K562 (cell line): ENCODE results near the gene IGF2R. TPM values are rescaled to one million over a fixed set of nuclear protein-coding genes. Genes with fewer than 3 reads are reported as not detected.

Experiments used
- ATAC-seq: fragments of 200-7000 bp; cut with Tn5 transposase; 3 replicates; pipeline ENCODE4 v1.9.1; 2020; ENCODE audit warnings: moderate library complexity
- BruUV-seq: library from RNA; stranded (reverse); fragments of 400-500 nt; replicated peaks from 2 replicates; lab custom pipeline; 2021; lab: Mats Ljungman, UMichigan
- CTCF ChIA-PET: fragments of 300-600 bp; formaldehyde crosslinking; extraction: SDS; loops from one replicate; lab custom pipeline; 2021; ENCODE audit warnings: low intra/inter-chr PET ratio; lab: Yijun Ruan, JAX
- POLR2A ChIA-PET: fragments of 300-600, 350-650 bp; sonication (Branson Sonifier 250); formaldehyde crosslinking; extraction: SDS; loops from one replicate; lab custom pipeline; 2021; ENCODE audit warnings: antibody characterized with exemption, inconsistent platforms; lab: Yijun Ruan, JAX
- DNase-seq, 4 experiments: peaks; one replicate each; pipeline versions ENCODE4 v3.0.0 to v3.0.0-alpha.2; 2011 to 2018; ENCODE audit warnings: low spot score in 3 of 4, mixed read lengths in 3 of 4; ENCODE audit errors: extremely low read depth in 1 of 4
- FAIRE-seq: peaks from 2 replicates; lab custom pipeline; 2011; peaks lifted over from hg19 to GRCh38; lab: Jason Lieb, UNC
- H2AFZ ChIP-seq: 2 replicates; pipeline ENCODE4 v1.6.0; 2011; ENCODE audit warnings: low read depth, low read length, control low read depth, inconsistent platforms
- H3K27ac ChIP-seq: fragments of 200-600 bp; 3 replicates; pipeline ENCODE4 v1.8.0; 2011; ENCODE audit warnings: low read depth, mild to moderate bottlenecking, control low read depth, inconsistent platforms, low read length, moderate library complexity, mixed read lengths; ENCODE audit errors: extremely low read depth
- H3K27me3 ChIP-seq, 2 experiments: fragments of 300-600 bp in 1 of 2; 2 replicates in 1 of 2; 3 replicates in 1 of 2; pipeline versions ENCODE4 v1.6.0 to v1.8.0; 2011; ENCODE audit warnings: inconsistent platforms in 2 of 2, low read length in 2 of 2, mild to moderate bottlenecking in 1 of 2, mixed read lengths in 1 of 2, moderate library complexity in 1 of 2; ENCODE audit not compliant: control insufficient read depth in 2 of 2, insufficient read depth in 2 of 2
- H3K36me3 ChIP-seq: fragments of 300-600 bp; 3 replicates; pipeline ENCODE4 v1.8.0; 2011; ENCODE audit warnings: mild to moderate bottlenecking, low read length, inconsistent platforms; ENCODE audit not compliant: control insufficient read depth, insufficient read depth
- H3K4me1 ChIP-seq, 2 experiments: fragments of 200-600 bp in 1 of 2; replicated peaks in 1 of 2; 2 replicates in 1 of 2; 3 replicates in 1 of 2; pipeline versions ENCODE4 v1.5.1 to v1.8.0; 2011; ENCODE audit warnings: inconsistent platforms in 2 of 2, low read length in 2 of 2, mild to moderate bottlenecking in 1 of 2, mixed read lengths in 1 of 2, moderate library complexity in 1 of 2; ENCODE audit not compliant: control insufficient read depth in 2 of 2, insufficient read depth in 2 of 2
- H3K4me2 ChIP-seq: 2 replicates; pipeline ENCODE4 v1.6.1; 2011; ENCODE audit warnings: low read length, control low read depth, inconsistent platforms, mixed read lengths; ENCODE audit not compliant: insufficient read depth
- H3K4me3 ChIP-seq: fragments of 200-600 bp; sonication (generic), shearing (Covaris generic); 2 replicates; pipeline ENCODE4 v1.5.1; 2016; ENCODE audit warnings: control low read depth, inconsistent platforms
- H3K79me2 ChIP-seq: fragments of 200-600 bp; 3 replicates; pipeline ENCODE4 v1.8.0; 2011; ENCODE audit warnings: low read length, inconsistent platforms; ENCODE audit not compliant: control insufficient read depth, insufficient read depth
- H3K9ac ChIP-seq, 2 experiments: 2 replicates each; pipeline versions ENCODE4 v1.6.0 to v1.6.1; 2011; ENCODE audit warnings: low read depth in 2 of 2, low read length in 2 of 2, control low read depth in 1 of 2, inconsistent platforms in 1 of 2, mild to moderate bottlenecking in 1 of 2, mixed read lengths in 1 of 2; ENCODE audit not compliant: insufficient read depth in 1 of 2
- H3K9me1 ChIP-seq: one replicate; pipeline ENCODE4 v1.6.0; 2011; ENCODE audit warnings: inconsistent platforms, mild to moderate bottlenecking, low read length, moderate library complexity; ENCODE audit not compliant: control insufficient read depth, insufficient read depth
- H3K9me3 ChIP-seq: replicated peaks from 2 replicates; pipeline ENCODE4 v1.5.1; 2011; ENCODE audit warnings: low read depth, low read length, inconsistent platforms; ENCODE audit not compliant: control insufficient read depth, insufficient read depth
- H4K20me1 ChIP-seq: replicated peaks from 2 replicates; pipeline ENCODE4 v1.6.1; 2011; ENCODE audit warnings: low read length, inconsistent platforms, mixed read lengths; ENCODE audit not compliant: control insufficient read depth, insufficient read depth
- ATF1 ChIP-seq, 2 experiments: fragments of 450-650 bp in 1 of 2; IDR thresholded peaks; 2 replicates each; pipeline ENCODE4 v1.6.1; 2016; ENCODE audit warnings: missing compliant biosample characterization in 1 of 2, missing genetic modification characterization in 1 of 2
- EHMT2 ChIP-seq: fragments of 450-650 bp; IDR thresholded peaks from 2 replicates; pipeline ENCODE4 v1.6.1; 2018; ENCODE audit warnings: antibody characterized with exemption
- JUND ChIP-seq, 2 experiments: IDR thresholded peaks; 2 replicates in 1 of 2; 3 replicates in 1 of 2; pipeline ENCODE4 v1.6.1; 2011; ENCODE audit warnings: borderline replicate concordance in 2 of 2, low read depth in 2 of 2, low read length in 2 of 2, improper control_type of control experiment in 1 of 2, missing biosample characterization in 1 of 2, missing genetic modification characterization in 1 of 2, missing genetic modification reagents in 1 of 2
- LARP7 ChIP-seq: fragments of 450-650 bp; IDR thresholded peaks from 2 replicates; pipeline ENCODE4 v1.6.1; 2016
- RBM25 ChIP-seq: fragments of 200-400 bp; formaldehyde crosslinking; IDR thresholded peaks from 2 replicates; pipeline ENCODE4 v1.6.1; 2018; ENCODE audit warnings: low read length, low read depth, moderate library complexity; ENCODE audit not compliant: severe bottlenecking
- SLC30A9 ChIP-seq: fragments of 250-450 bp; sonication (Bioruptor Pico); IDR thresholded peaks from 2 replicates; pipeline ENCODE4 v1.8.0; 2022; ENCODE audit warnings: mild to moderate bottlenecking, moderate library complexity
- SP2 ChIP-seq: IDR thresholded peaks from 2 replicates; pipeline ENCODE4 v1.6.1; 2011; ENCODE audit warnings: mild to moderate bottlenecking, low read depth, low read length, moderate library complexity; ENCODE audit not compliant: poor library complexity, severe bottlenecking; ENCODE audit errors: extremely low read depth
- SRSF9 ChIP-seq: fragments of 200-400 bp; formaldehyde crosslinking; IDR thresholded peaks from 2 replicates; pipeline ENCODE4 v1.6.1; 2017; ENCODE audit warnings: low read depth, low read length, borderline replicate concordance
- SUPT5H ChIP-seq: fragments of 450-650 bp; IDR thresholded peaks from 2 replicates; pipeline ENCODE4 v1.6.1; 2016
- TOE1 ChIP-seq, 2 experiments: fragments of 450-650 bp in 1 of 2; sonication (generic) in 1 of 2; formaldehyde crosslinking in 1 of 2; IDR thresholded peaks; 2 replicates each; pipeline versions ENCODE4 v1.7.1 to v1.8.0; 2016 to 2022; ENCODE audit warnings: borderline replicate concordance in 2 of 2, mild to moderate bottlenecking in 2 of 2, antibody characterized with exemption in 1 of 2, inconsistent platforms in 1 of 2, low read depth in 1 of 2, missing genetic modification reagents in 1 of 2, moderate library complexity in 1 of 2
- ZC3H8 ChIP-seq: fragments of 450-650 bp; IDR thresholded peaks from 2 replicates; pipeline ENCODE4 v1.6.1; 2017
- WGBS: fragments of 100-300 bp; shearing (Covaris generic); methylation state at CpG from one replicate; pipeline ENCODE4 v1.1.6; 2016; ENCODE audit warnings: low coverage, mixed read lengths; ENCODE audit not compliant: insufficient coverage; ENCODE audit errors: missing lambda C conversion rate; 5-methylcytosine and 5-hydroxymethylcytosine counted together
- in situ Hi-C: fragments of 300-500 bp; cut with MboI; formaldehyde crosslinking; loops from 4 replicates; pipeline ENCODE4 v1.15.0; 2018; ENCODE audit warnings: inconsistent platforms, mixed read lengths
- intact Hi-C: fragments of 100-400 bp; cut with micrococcal nuclease; formaldehyde crosslinking; loops from 2 replicates; pipeline ENCODE4 v1.14.2; 2022
- polyA plus RNA-seq, 8 experiments: library from polyadenylated mRNA; depleted of rRNA in 4 of 8; stranded (reverse) in 5 of 8; unstranded in 3 of 8; fragments of >200 nt; fragmentation: Nextera tagmentation in 2 of 8; fragmentation: Illumina TruSeq in 1 of 8; extraction: Ambion mirVana in 2 of 8; extraction: Trizol in 1 of 8; gene quantifications; 2 replicates each; pipeline versions ENCODE4 v1.2.1 to v1.2.3, GENCODE V29; 2011 to 2014; ENCODE audit warnings: inconsistent platforms in 1 of 8, missing spikeins in 1 of 8
- total RNA-seq, 7 experiments: library from RNA; depleted of rRNA in 6 of 7; stranded (reverse); fragments of >200 nt in 6 of 7; fragmentation: Illumina TruSeq in 2 of 7; extraction: Trizol in 2 of 7; gene quantifications; 2 replicates each; pipeline versions ENCODE4 v1.2.1 to v1.2.3, GENCODE V29; 2011 to 2021; ENCODE audit warnings: low replicate concordance in 1 of 7
- TF ChIP-seq, protein P1 (sequence below): fragments of 450-650 bp; formaldehyde crosslinking; IDR thresholded peaks from 2 replicates; pipeline ENCODE4 v1.4.0; 2022; ENCODE audit warnings: mild to moderate bottlenecking, moderate library complexity
- TF ChIP-seq, protein P2 (sequence below): sonication (generic); formaldehyde crosslinking; IDR thresholded peaks from 2 replicates; pipeline ENCODE4 v1.9.0; 2022; ENCODE audit warnings: mild to moderate bottlenecking, missing genetic modification reagents
- TF ChIP-seq, protein P3 (sequence below): fragments of 250-450 bp; sonication (Bioruptor Pico); IDR thresholded peaks from 2 replicates; pipeline ENCODE4 v1.8.0; 2022; ENCODE audit warnings: inconsistent platforms
- TF ChIP-seq, protein P4 (sequence below): sonication (generic); formaldehyde crosslinking; IDR thresholded peaks from 2 replicates; pipeline ENCODE4 v1.8.1; 2023; ENCODE audit warnings: mild to moderate bottlenecking, missing genetic modification reagents

Gene IGF2R
- total and polyA plus RNA-seq, 9 of the 15 experiments (the other 6 are each of a cell fraction or from before 2014, with no cell fraction given), result 3.5 to 92.3 (median 34.5) TPM

DNA sequence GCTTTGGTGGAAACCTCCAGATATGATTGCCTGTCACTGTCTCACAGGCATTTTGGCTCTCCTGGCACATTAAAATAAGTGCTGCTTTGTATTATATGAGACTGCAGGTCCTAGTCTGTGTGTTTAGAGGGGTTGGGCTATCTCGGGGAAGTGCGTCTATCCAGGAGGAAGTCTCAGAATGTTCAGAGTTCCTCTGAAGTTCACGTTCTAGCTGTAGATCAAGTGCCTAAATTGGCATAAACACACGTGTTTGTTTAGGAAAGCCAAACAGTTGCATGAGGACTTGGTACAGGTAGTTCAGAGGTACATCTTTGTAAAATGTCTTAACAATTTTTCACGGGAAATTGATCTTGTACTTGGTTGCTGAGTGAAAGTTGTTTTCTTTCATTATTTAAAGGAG, 116.3 kb downstream of the IGF2R start (continued):
- TF ChIP-seq JUND (IDR thresholded peaks at IDR 0.05; ENCODE audit: borderline replicate concordance, low read depth, low read length) (no peak), JUND (tag; IDR thresholded peaks at IDR 0.05; ENCODE audit: borderline replicate concordance, low read depth, low read length) (no peak), EHMT2 (no peak), LARP7 (no peak), RBM25 (no peak), SRSF9 (no peak), SUPT5H (no peak)
- TF ChIP-seq, protein P1, sequence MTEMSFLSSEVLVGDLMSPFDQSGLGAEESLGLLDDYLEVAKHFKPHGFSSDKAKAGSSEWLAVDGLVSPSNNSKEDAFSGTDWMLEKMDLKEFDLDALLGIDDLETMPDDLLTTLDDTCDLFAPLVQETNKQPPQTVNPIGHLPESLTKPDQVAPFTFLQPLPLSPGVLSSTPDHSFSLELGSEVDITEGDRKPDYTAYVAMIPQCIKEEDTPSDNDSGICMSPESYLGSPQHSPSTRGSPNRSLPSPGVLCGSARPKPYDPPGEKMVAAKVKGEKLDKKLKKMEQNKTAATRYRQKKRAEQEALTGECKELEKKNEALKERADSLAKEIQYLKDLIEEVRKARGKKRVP (CRISPR knock-in tag), result no peak
- TF ChIP-seq, protein P2, sequence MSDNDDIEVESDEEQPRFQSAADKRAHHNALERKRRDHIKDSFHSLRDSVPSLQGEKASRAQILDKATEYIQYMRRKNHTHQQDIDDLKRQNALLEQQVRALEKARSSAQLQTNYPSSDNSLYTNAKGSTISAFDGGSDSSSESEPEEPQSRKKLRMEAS (CRISPR knock-in tag), result no peak

DNA sequence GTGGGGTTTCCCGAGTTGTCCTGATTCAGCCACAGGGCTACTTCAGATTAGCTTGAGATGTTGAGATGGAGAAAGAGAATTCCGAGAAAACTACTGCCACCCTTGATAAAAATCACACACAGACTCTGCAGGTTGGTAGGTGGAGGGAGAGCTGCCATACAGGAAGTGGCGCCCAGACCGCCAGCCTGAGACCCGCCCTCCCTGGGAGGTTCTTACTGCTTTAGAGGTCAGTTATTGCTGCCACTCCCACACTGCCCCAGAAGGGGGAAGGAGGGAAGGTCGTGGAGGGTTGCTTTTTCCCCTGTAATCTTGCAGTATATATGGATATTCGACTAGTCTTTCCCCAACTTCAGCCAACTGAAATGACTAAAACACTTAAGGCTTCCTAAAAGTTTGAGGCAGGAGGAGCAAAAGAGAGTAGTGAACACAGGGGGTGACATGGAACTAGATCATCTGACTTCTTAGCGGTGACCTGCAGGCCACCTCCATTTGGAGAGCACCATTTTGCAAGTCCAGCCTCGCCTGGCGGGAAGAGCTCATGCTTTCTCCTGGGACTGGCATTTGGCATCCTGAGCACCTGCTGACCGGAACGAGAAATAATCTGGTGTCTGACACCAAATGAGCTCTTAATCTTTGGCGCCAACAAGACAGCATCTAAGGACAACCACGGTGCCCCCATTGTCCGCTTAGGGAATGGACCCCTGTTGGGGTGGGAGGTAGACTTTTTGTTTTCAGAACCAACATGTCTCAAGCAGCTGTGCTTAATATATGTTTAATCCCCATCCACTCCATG, 117.0 kb downstream of the IGF2R start:
- Histone ChIP-seq H3K4me3 (no peak overlapping the region), H3K36me3 (peaks cover 94% of the 10 kb centered on the region), H3K4me2 (no peak overlapping the region), H3K27me3 (no peaks in the 10 kb centered on the region), H3K79me2 (no peaks in the 10 kb centered on the region), H4K20me1 (peaks cover 4% of the 10 kb centered on the region; the same call in 1 of the 2 replicates), H3K9ac (no peak overlapping the region), H3K9me1 (no peaks in the 10 kb centered on the region), H3K27ac (no peak overlapping the region), H2AFZ (no peak overlapping the region), H3K4me1 (no peaks in the 10 kb centered on the region), H3K9me3 (no peaks in the 10 kb centered on the region)
- FAIRE-seq, result no peak
- intact Hi-C loops, result loop anchor here (5.0 kb wide), 1 partner anchor 371 kb away; no protein-coding TSS in a partner anchor
- DNase-seq, result no peak
- in situ Hi-C loops, result no loop called here
- peak; percentile 47 for ATAC-seq
- BruUV-seq, result no TSS peak
- ChIA-PET CTCF (no interaction called here), POLR2A (interaction anchor here (0.6 to 1.5 kb wide), 4 partner anchors 15 to 1033 kb away, joined by 3 to 5 read pairs (median 3); no protein-coding TSS in a partner anchor)
- 79% methylated on average over 15 of the region's 15 CpGs for WGBS
- TF ChIP-seq ZC3H8 (no peak), TOE1 (IDR thresholded peaks at IDR 0.05; ENCODE audit: borderline replicate concordance) (no peak), TOE1 (CRISPR knock-in tag; IDR thresholded peaks at IDR 0.05; ENCODE audit: borderline replicate concordance, low read depth) (no peak), ATF1 (CRISPR knock-in tag; IDR thresholded peaks at IDR 0.05) (no peak), ATF1 (tag; IDR thresholded peaks at IDR 0.05) (no peak), SP2 (no peak), SLC30A9 (CRISPR knock-in tag) (no peak)
- TF ChIP-seq, protein P3, sequence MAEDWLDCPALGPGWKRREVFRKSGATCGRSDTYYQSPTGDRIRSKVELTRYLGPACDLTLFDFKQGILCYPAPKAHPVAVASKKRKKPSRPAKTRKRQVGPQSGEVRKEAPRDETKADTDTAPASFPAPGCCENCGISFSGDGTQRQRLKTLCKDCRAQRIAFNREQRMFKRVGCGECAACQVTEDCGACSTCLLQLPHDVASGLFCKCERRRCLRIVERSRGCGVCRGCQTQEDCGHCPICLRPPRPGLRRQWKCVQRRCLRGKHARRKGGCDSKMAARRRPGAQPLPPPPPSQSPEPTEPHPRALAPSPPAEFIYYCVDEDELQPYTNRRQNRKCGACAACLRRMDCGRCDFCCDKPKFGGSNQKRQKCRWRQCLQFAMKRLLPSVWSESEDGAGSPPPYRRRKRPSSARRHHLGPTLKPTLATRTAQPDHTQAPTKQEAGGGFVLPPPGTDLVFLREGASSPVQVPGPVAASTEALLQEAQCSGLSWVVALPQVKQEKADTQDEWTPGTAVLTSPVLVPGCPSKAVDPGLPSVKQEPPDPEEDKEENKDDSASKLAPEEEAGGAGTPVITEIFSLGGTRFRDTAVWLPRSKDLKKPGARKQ (CRISPR knock-in tag), result no peak
- TF ChIP-seq, protein P4, sequence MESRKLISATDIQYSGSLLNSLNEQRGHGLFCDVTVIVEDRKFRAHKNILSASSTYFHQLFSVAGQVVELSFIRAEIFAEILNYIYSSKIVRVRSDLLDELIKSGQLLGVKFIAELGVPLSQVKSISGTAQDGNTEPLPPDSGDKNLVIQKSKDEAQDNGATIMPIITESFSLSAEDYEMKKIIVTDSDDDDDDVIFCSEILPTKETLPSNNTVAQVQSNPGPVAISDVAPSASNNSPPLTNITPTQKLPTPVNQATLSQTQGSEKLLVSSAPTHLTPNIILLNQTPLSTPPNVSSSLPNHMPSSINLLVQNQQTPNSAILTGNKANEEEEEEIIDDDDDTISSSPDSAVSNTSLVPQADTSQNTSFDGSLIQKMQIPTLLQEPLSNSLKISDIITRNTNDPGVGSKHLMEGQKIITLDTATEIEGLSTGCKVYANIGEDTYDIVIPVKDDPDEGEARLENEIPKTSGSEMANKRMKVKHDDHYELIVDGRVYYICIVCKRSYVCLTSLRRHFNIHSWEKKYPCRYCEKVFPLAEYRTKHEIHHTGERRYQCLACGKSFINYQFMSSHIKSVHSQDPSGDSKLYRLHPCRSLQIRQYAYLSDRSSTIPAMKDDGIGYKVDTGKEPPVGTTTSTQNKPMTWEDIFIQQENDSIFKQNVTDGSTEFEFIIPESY (CRISPR knock-in tag), result peak; percentile 73
